ENCODE measurements around the gene GM2A. TPM values are rescaled to one million over a fixed set of nuclear protein-coding genes. Genes with fewer than 3 reads are reported as not detected.

The GM2A gene
- 10 to 100 TPM; 19.4 to 31.9 (median 29.3) TPM for total RNA-seq
- polyA plus RNA-seq, result 10 to 100 TPM; 10.2 to 35.1 (median 32.3) TPM

GRCh38 chr5:151252762-151253604, at the start of gene GM2A:
Gene GM2A (plus strand): TSS chr5:151253185. CDS start chr5:151253217, 32 bp downstream.
- Histone ChIP-seq H3K4me3 (peak within 1 kb of the TSS; percentile 57 to 84 (median 73)), H3K36me3 (no peaks in the 10 kb centered on the region), H3K27me3 (no peaks in the 10 kb centered on the region), H3K27ac (peak within 1 kb of the TSS; percentile 78 to 87 (median 86)), H3K9me3 (no peaks in the 10 kb centered on the region), H3K4me1 (peaks cover 0 to 42% (median 18%) of the 10 kb centered on the region in 4 donors)
- intact Hi-C loops (cut with DNase I), result no loop called here
- TF ChIP-seq POLR2A (IDR thresholded peaks at IDR 0.05) (peak; percentile 50 to 81), EP300 (IDR thresholded peaks at IDR 0.05) (peak in 1 of 4 donors; percentile 26), POLR2AphosphoS5 (IDR thresholded peaks at IDR 0.05) (peak; percentile 75 to 96 (median 78))
- TF ChIP-seq, protein P1, sequence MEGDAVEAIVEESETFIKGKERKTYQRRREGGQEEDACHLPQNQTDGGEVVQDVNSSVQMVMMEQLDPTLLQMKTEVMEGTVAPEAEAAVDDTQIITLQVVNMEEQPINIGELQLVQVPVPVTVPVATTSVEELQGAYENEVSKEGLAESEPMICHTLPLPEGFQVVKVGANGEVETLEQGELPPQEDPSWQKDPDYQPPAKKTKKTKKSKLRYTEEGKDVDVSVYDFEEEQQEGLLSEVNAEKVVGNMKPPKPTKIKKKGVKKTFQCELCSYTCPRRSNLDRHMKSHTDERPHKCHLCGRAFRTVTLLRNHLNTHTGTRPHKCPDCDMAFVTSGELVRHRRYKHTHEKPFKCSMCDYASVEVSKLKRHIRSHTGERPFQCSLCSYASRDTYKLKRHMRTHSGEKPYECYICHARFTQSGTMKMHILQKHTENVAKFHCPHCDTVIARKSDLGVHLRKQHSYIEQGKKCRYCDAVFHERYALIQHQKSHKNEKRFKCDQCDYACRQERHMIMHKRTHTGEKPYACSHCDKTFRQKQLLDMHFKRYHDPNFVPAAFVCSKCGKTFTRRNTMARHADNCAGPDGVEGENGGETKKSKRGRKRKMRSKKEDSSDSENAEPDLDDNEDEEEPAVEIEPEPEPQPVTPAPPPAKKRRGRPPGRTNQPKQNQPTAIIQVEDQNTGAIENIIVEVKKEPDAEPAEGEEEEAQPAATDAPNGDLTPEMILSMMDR (IDR thresholded peaks at IDR 0.05), result no peak
- WGBS, 2 donors, result 0 to 1% methylated on average over 52 of the region's 52 CpGs
- peak; percentile 100 for DNase-seq

DNA sequence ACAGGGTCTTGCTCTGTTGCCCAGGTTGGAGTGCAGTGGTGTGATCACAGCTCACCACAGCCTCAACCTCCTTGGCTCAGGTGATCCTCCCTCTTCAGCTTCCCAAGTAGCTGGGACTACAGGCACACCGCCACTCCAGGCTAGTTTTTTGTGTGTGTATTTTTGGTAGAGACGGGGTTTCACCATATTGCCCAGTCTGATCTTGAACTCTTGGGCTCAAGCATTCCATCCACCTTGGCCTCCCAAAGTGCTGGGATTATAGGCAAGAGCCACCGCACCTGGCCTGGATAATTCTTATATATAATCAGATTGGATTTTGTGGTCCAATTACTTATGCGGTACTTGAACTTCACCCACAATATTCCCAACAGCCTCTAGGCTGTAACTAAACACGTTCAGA, 48.9 kb upstream of the GM2A start:
- 79 to 87% methylated on average over 5 of the region's 5 CpGs for WGBS, 2 donors
- Histone ChIP-seq H3K36me3 (peaks cover 4 to 36% (median 22%) of the 10 kb centered on the region in 4 donors), H3K27ac (no peak overlapping the region), H3K4me3 (no peak overlapping the region), H3K27me3 (no peaks in the 10 kb centered on the region), H3K4me1 (peaks cover 0 to 26% (median 24%) of the 10 kb centered on the region in 4 donors), H3K9me3 (no peaks in the 10 kb centered on the region)
- TF ChIP-seq POLR2AphosphoS5 (IDR thresholded peaks at IDR 0.05), result no peak
- TF ChIP-seq, protein P1 (IDR thresholded peaks at IDR 0.05), result no peak
- TF ChIP-seq POLR2A (IDR thresholded peaks at IDR 0.05), result no peak
- no peak for TF ChIP-seq EP300 (IDR thresholded peaks at IDR 0.05)
- intact Hi-C loops (cut with DNase I), result no loop called here
- no peak for DNase-seq

DNA sequence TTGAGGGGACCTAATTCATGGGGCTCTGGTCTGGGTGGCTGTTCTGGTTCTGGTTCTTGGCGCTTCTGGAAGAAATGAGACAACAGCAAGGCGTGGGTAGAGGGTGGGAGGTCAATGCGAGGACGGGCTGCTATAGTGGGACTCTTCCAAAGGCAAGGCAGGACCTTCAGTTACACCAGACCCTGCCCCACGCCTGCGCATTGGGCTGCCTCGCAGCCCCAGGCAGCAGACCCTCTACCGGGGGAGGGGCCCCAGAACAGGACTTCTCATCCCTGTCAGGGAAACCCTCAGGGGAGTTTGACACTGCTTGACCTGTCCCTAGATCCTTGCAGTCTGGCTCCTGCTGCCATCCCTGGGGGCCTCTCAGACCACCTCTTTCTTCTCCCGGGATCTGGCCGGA, 47.6 kb upstream of the GM2A start:
- Histone ChIP-seq H3K36me3 (peaks cover 3 to 22% (median 11%) of the 10 kb centered on the region in 4 donors), H3K27ac (peak overlapping the region in 1 of 4 donors; percentile 3), H3K27me3 (no peaks in the 10 kb centered on the region), H3K4me3 (no peak overlapping the region), H3K9me3 (no peaks in the 10 kb centered on the region), H3K4me1 (peaks cover 0 to 39% (median 30%) of the 10 kb centered on the region in 4 donors)
- 92 to 93% methylated on average over 10 of the region's 10 CpGs for WGBS, 2 donors
- DNase-seq, result no peak
- no peak for TF ChIP-seq POLR2A (IDR thresholded peaks at IDR 0.05)
- TF ChIP-seq EP300 (IDR thresholded peaks at IDR 0.05), result no peak
- TF ChIP-seq POLR2AphosphoS5 (IDR thresholded peaks at IDR 0.05), result no peak
- TF ChIP-seq, protein P1 (IDR thresholded peaks at IDR 0.05), result no peak
- intact Hi-C loops (cut with DNase I), result no loop called here

GRCh38 chr5:151208481-151208914, 44.5 kb upstream of the GM2A start:
- no peaks in the 10 kb centered on the region for H3K27me3 ChIP-seq
- no peak overlapping the region for H3K4me3 ChIP-seq
- WGBS, 2 donors, result 30 to 31% methylated on average over 5 of the region's 5 CpGs
- intact Hi-C loops (cut with DNase I), result no loop called here
- H3K4me1 ChIP-seq, result peaks cover 0 to 49% (median 26%) of the 10 kb centered on the region in 4 donors
- peak overlapping the region; percentile 61 to 78 (median 74) for H3K27ac ChIP-seq
- peaks cover 0 to 4% (median 0%) of the 10 kb centered on the region in 4 donors for H3K36me3 ChIP-seq
- TF ChIP-seq, protein P1 (IDR thresholded peaks at IDR 0.05), result no peak
- peak in 2 of 4 donors; percentile 14 to 35 for TF ChIP-seq POLR2AphosphoS5 (IDR thresholded peaks at IDR 0.05)
- no peak for TF ChIP-seq EP300 (IDR thresholded peaks at IDR 0.05)
- no peak for TF ChIP-seq POLR2A (IDR thresholded peaks at IDR 0.05)
- H3K9me3 ChIP-seq, result no peaks in the 10 kb centered on the region
- peak; percentile 73 for DNase-seq
